Erythroblast (primary cell): Measurements from ENCODE around the gene MYB.

Source experiments
- GATA1 ChIP-seq: IDR thresholded peaks from 2 replicates; pipeline ENCODE4 v1.6.1; 2011; ENCODE audit warnings: low read depth, mild to moderate bottlenecking, control low read depth, low read length, moderate library complexity
- POLR2A ChIP-seq: IDR thresholded peaks from 2 replicates; pipeline ENCODE4 v1.6.1; 2011; ENCODE audit warnings: mild to moderate bottlenecking, low read length

DNA sequence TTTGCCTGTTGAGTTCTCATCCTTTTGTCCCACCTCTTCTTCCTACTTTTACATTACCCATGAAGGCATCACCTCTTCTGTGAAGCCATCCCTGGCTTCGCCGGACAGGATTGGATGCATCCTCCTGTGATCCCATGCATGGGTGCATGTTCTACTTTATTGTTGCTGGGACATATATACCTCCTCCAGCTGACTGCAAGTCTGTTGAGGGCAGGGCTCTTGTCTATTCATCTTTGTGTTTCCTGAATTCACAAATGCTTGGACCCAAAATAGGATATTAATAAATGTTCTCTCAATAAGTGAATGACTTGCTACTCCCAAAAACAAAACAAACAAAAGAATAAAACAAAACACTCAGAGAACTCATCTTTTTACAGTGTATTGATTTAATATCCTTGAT lies 5.1 kb downstream of the MYB start:
- TF ChIP-seq POLR2A (no peak), GATA1 (no peak)
